Endothelial cell of umbilical vein (primary cell): ENCODE data around the gene WTAP. TPM values are rescaled to one million over a fixed set of nuclear protein-coding genes. Genes with fewer than 3 reads are reported as not detected.

Experiments
- BruUV-seq: library from RNA; stranded (reverse); fragments of 400-500 nt; replicated peaks from 2 replicates; lab custom pipeline; 2021; lab: Mats Ljungman, UMichigan
- CTCF ChIA-PET: fragments of 300-600, 350-600 bp; sonication (Branson Sonifier 250); formaldehyde crosslinking; loops from one replicate; lab custom pipeline; 2021; ENCODE audit warnings: antibody characterized with exemption, inconsistent platforms; lab: Charles Lee
- POLR2A ChIA-PET: fragments of 300-600, 350-600 bp; sonication (Branson Sonifier 250); formaldehyde crosslinking; loops from one replicate; lab custom pipeline; 2021; ENCODE audit warnings: antibody characterized with exemption, inconsistent platforms; lab: Charles Lee
- DNase-seq: peaks from one replicate; pipeline ENCODE4 v3.0.0-alpha.2; 2011; ENCODE audit warnings: low read depth, low spot score
- FAIRE-seq: peaks from 2 replicates; lab custom pipeline; 2011; peaks lifted over from hg19 to GRCh38; lab: Jason Lieb, UNC
- H2AFZ ChIP-seq: 2 replicates; pipeline ENCODE4 v1.6.0; 2012; ENCODE audit warnings: low read depth, low read length, control low read depth, inconsistent platforms
- H3K27ac ChIP-seq: 2 replicates; pipeline ENCODE4 v1.5.1; 2011; ENCODE audit warnings: low read depth, mild to moderate bottlenecking, control low read depth, low read length, moderate library complexity; ENCODE audit not compliant: insufficient read depth
- H3K27me3 ChIP-seq, 2 experiments: 2 replicates each; pipeline versions ENCODE4 v1.6.0 to v1.6.1; 2011; ENCODE audit warnings: low read length in 2 of 2, mixed read lengths in 1 of 2; ENCODE audit not compliant: control insufficient read depth in 2 of 2, insufficient read depth in 2 of 2
- H3K36me3 ChIP-seq, 2 experiments: 2 replicates in 1 of 2; 3 replicates in 1 of 2; pipeline ENCODE4 v1.5.1; 2011; ENCODE audit warnings: low read length in 2 of 2, mild to moderate bottlenecking in 1 of 2, moderate library complexity in 1 of 2; ENCODE audit not compliant: control insufficient read depth in 2 of 2, insufficient read depth in 2 of 2; ENCODE audit errors: extremely low read depth in 1 of 2
- H3K4me1 ChIP-seq: 3 replicates; pipeline ENCODE4 v1.5.1; 2011; ENCODE audit warnings: mild to moderate bottlenecking, low read length; ENCODE audit not compliant: control insufficient read depth, insufficient read depth; ENCODE audit errors: extremely low read depth
- H3K4me2 ChIP-seq: 2 replicates; pipeline ENCODE4 v1.6.1; 2011; ENCODE audit warnings: low read length, control low read depth, mixed read lengths; ENCODE audit not compliant: insufficient read depth
- H3K4me3 ChIP-seq, 3 experiments: fragments of 200-600 bp in 1 of 3; sonication (generic), shearing (Covaris generic) in 1 of 3; replicated peaks in 1 of 3; 2 replicates each; pipeline ENCODE4 v1.5.1; 2011 to 2016; ENCODE audit warnings: control low read depth in 3 of 3, low read length in 3 of 3, mild to moderate bottlenecking in 2 of 3, inconsistent platforms in 1 of 3, low read depth in 1 of 3, moderate library complexity in 1 of 3; ENCODE audit not compliant: insufficient read depth in 1 of 3
- H3K79me2 ChIP-seq: 2 replicates; pipeline ENCODE4 v1.6.0; 2012; ENCODE audit warnings: low read length, inconsistent platforms; ENCODE audit not compliant: control insufficient read depth, insufficient read depth
- H3K9ac ChIP-seq: replicated peaks from 2 replicates; pipeline ENCODE3; 2011; ENCODE audit warnings: low read length, control low read depth; ENCODE audit not compliant: insufficient read depth; ENCODE audit errors: extremely low read depth
- H3K9me1 ChIP-seq: replicated peaks from 3 replicates; pipeline ENCODE4 v1.6.0; 2011; ENCODE audit warnings: mild to moderate bottlenecking, low read length; ENCODE audit not compliant: control insufficient read depth, insufficient read depth; ENCODE audit errors: extremely low read depth
- H3K9me3 ChIP-seq: replicated peaks from 2 replicates; pipeline ENCODE4 v1.5.1; 2012; ENCODE audit warnings: low read length, inconsistent platforms; ENCODE audit not compliant: control insufficient read depth, insufficient read depth
- H4K20me1 ChIP-seq: replicated peaks from 2 replicates; pipeline ENCODE3; 2011; ENCODE audit warnings: mild to moderate bottlenecking, low read length; ENCODE audit not compliant: control insufficient read depth, insufficient read depth; ENCODE audit errors: extremely low read depth
- EZH2 ChIP-seq: IDR thresholded peaks from 2 replicates; pipeline ENCODE4 v1.6.1; 2012; ENCODE audit warnings: borderline replicate concordance, low read depth, mild to moderate bottlenecking, moderate library complexity, low read length, inconsistent platforms; ENCODE audit not compliant: severe bottlenecking
- FOS ChIP-seq: IDR thresholded peaks from 2 replicates; pipeline ENCODE4 v1.6.1; 2011; ENCODE audit warnings: mild to moderate bottlenecking, low read length, moderate library complexity, borderline replicate concordance; ENCODE audit not compliant: insufficient read depth
- GATA2 ChIP-seq: IDR thresholded peaks from 2 replicates; pipeline ENCODE4 v1.7.0; 2011; ENCODE audit warnings: low read depth, mild to moderate bottlenecking, moderate library complexity, mixed read lengths, low read length; ENCODE audit not compliant: insufficient read length, insufficient read depth
- JUN ChIP-seq: IDR thresholded peaks from 2 replicates; pipeline ENCODE4 v1.6.1; 2011; ENCODE audit warnings: borderline replicate concordance, low read depth; ENCODE audit not compliant: insufficient read length, insufficient read depth
- MYC ChIP-seq: IDR thresholded peaks from one replicate; pipeline ENCODE4 v1.6.1; 2011; ENCODE audit warnings: mild to moderate bottlenecking, low read depth, low read length
- POLR2A ChIP-seq: IDR thresholded peaks from 2 replicates; pipeline ENCODE4 v1.6.1; 2012; ENCODE audit warnings: low read depth, mild to moderate bottlenecking, control low read depth, low read length
- POLR2AphosphoS5 ChIP-seq: IDR thresholded peaks from 2 replicates; pipeline ENCODE4 v1.6.1; 2012; ENCODE audit warnings: low read depth, mild to moderate bottlenecking, control low read depth, low read length, moderate library complexity; ENCODE audit not compliant: insufficient read depth
- dilution Hi-C: fragments of 300-500 bp; cut with MboI; formaldehyde crosslinking; loops from one replicate; pipeline ENCODE4 v1.15.0; 2019; ENCODE audit warnings: low sequenced_read_pairs; ENCODE audit not compliant: extremely low pct_ligation_motif_present
- intact Hi-C: fragments of 100-400 bp; cut with micrococcal nuclease; formaldehyde crosslinking; loops from one replicate; pipeline ENCODE4 v1.10.0; 2022
- polyA plus RNA-seq, 4 experiments: library from polyadenylated mRNA; depleted of rRNA in 3 of 4; stranded (reverse) in 3 of 4; unstranded in 1 of 4; fragments of >200 nt; gene quantifications; 2 replicates each; pipeline versions ENCODE4 v1.2.1 to v1.2.3, GENCODE V29; 2011 to 2012; ENCODE audit warnings: missing spikeins in 1 of 4
- total RNA-seq: library from RNA; stranded (reverse); gene quantifications from 2 replicates; pipeline ENCODE4 v1.2.3, GENCODE V29; 2021
- TF ChIP-seq, protein P1 (sequence below): IDR thresholded peaks from 2 replicates; pipeline ENCODE4 v1.6.1; 2011; ENCODE audit not compliant: insufficient read depth, insufficient read length
- TF ChIP-seq, protein P2 (sequence below), 2 donors: IDR thresholded peaks; 1 replicate in 1 of 2; 2 replicates in 1 of 2; pipeline ENCODE4 v1.5.1; 2011; ENCODE audit warnings: low read length in 2 of 2, mild to moderate bottlenecking in 2 of 2, moderate library complexity in 2 of 2, control low read depth in 1 of 2, inconsistent platforms in 1 of 2, low read depth in 1 of 2; ENCODE audit not compliant: insufficient read depth in 1 of 2; ENCODE audit errors: extremely low read depth in 1 of 2

WTAP gene
- total and polyA plus RNA-seq, 2 donors (not counting 3 experiments of a cell fraction or from before 2014, with no cell fraction given), result 21.7 to 81.6 TPM

DNA sequence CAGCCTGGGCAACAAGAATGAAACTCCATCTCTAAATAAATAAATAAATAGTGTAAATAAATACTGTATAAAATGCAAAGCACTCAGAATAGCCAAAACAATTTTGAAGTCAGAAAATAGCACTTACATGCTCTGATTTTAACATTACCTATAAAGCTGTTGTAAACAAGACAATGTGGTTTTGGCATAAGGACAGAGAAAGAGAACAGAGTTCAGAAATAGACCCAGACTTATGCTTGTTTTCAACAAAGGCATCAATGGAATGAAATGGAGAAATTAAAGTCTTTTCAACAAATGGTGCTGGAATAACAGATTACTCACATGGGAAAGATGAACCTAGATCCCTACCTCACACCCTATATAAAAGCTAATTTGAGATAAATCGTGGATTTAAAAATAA, 44.9 kb downstream of the WTAP start:
- H2AFZ ChIP-seq, result no peak overlapping the region
- H3K27me3 ChIP-seq, result no peaks in the 10 kb centered on the region
- H3K9ac ChIP-seq, result no peak overlapping the region
- no peak for FAIRE-seq
- no peaks in the 10 kb centered on the region for H3K9me1 ChIP-seq
- no peak overlapping the region for H3K4me3 ChIP-seq
- dilution Hi-C loops, result no loop called here
- no peaks in the 10 kb centered on the region for H3K4me1 ChIP-seq
- no peaks in the 10 kb centered on the region for H3K79me2 ChIP-seq
- intact Hi-C loops, result no loop called here
- no peak for DNase-seq
- ChIA-PET CTCF (interaction anchor here (1.1 kb wide), 1 partner anchor 12 kb away, joined by 4 read pairs; no protein-coding TSS in a partner anchor), POLR2A (interaction anchor here (1.1 kb wide), 1 partner anchor 18 kb away, joined by 3 read pairs; the partner anchor contains the start of gene TCP1)
- H4K20me1 ChIP-seq, result no peaks in the 10 kb centered on the region
- no TSS peak for BruUV-seq
- peaks cover 8 to 10% of the 10 kb centered on the region in 2 experiments for H3K36me3 ChIP-seq
- TF ChIP-seq JUN (no peak), EZH2 (no peak), FOS (no peak), GATA2 (no peak), POLR2A (no peak), POLR2AphosphoS5 (no peak), MYC (no peak)
- TF ChIP-seq, protein P1, sequence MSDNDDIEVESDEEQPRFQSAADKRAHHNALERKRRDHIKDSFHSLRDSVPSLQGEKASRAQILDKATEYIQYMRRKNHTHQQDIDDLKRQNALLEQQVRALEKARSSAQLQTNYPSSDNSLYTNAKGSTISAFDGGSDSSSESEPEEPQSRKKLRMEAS, result no peak
- TF ChIP-seq, protein P2, sequence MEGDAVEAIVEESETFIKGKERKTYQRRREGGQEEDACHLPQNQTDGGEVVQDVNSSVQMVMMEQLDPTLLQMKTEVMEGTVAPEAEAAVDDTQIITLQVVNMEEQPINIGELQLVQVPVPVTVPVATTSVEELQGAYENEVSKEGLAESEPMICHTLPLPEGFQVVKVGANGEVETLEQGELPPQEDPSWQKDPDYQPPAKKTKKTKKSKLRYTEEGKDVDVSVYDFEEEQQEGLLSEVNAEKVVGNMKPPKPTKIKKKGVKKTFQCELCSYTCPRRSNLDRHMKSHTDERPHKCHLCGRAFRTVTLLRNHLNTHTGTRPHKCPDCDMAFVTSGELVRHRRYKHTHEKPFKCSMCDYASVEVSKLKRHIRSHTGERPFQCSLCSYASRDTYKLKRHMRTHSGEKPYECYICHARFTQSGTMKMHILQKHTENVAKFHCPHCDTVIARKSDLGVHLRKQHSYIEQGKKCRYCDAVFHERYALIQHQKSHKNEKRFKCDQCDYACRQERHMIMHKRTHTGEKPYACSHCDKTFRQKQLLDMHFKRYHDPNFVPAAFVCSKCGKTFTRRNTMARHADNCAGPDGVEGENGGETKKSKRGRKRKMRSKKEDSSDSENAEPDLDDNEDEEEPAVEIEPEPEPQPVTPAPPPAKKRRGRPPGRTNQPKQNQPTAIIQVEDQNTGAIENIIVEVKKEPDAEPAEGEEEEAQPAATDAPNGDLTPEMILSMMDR (IDR thresholded peaks at IDR 0.05; ENCODE audit: extremely low read depth in 1 of 2, insufficient read depth in 1 of 2, low read depth in 1 of 2, low read length in 2 of 2), result no peak
- no peaks in the 10 kb centered on the region for H3K9me3 ChIP-seq
- no peak overlapping the region for H3K27ac ChIP-seq
- no peak overlapping the region for H3K4me2 ChIP-seq
